ENCODE measurements around the gene NIFK.

The NIFK gene

GRCh38 chr2:121688820-121689219 is 47.9 kb downstream of the NIFK start:
- Histone ChIP-seq H3K4me3 (replicated peaks; ENCODE audit: insufficient read depth, low read length) (no peak overlapping the region), H3K27me3 (ENCODE audit: insufficient read depth, poor library complexity, severe bottlenecking) (no peaks in the 10 kb centered on the region), H3K27ac (replicated peaks) (no peak overlapping the region)
- no peak for TF ChIP-seq POLR2AphosphoS5 (IDR thresholded peaks at IDR 0.05; ENCODE audit: low read depth)
- no peak for TF ChIP-seq SPI1 (IDR thresholded peaks at IDR 0.05; ENCODE audit: borderline replicate concordance, low read depth)
- TF ChIP-seq REST (IDR thresholded peaks at IDR 0.05; ENCODE audit: insufficient replicate concordance, low read depth): no peak
- TF ChIP-seq CTCF (IDR thresholded peaks at IDR 0.05; ENCODE audit: insufficient read depth, low read length): no peak
- TF ChIP-seq GABPA (IDR thresholded peaks at IDR 0.05; ENCODE audit: low read depth): no peak
- no peak for DNase-seq (ENCODE audit: low read depth in 1 of 2, low spot score in 1 of 2)

- Histone ChIP-seq H3K27ac (replicated peaks) (no peak overlapping the region), H3K27me3 (ENCODE audit: insufficient read depth, poor library complexity, severe bottlenecking) (no peaks in the 10 kb centered on the region), H3K4me3 (replicated peaks; ENCODE audit: insufficient read depth, low read length) (no peak overlapping the region)
- DNase-seq (ENCODE audit: low read depth in 1 of 2, low spot score in 1 of 2): no peak
- TF ChIP-seq REST (IDR thresholded peaks at IDR 0.05; ENCODE audit: insufficient replicate concordance, low read depth): no peak
- TF ChIP-seq POLR2AphosphoS5 (IDR thresholded peaks at IDR 0.05; ENCODE audit: low read depth): no peak
- TF ChIP-seq CTCF (IDR thresholded peaks at IDR 0.05; ENCODE audit: insufficient read depth, low read length): no peak
- TF ChIP-seq SPI1 (IDR thresholded peaks at IDR 0.05; ENCODE audit: borderline replicate concordance, low read depth): no peak
- no peak for TF ChIP-seq GABPA (IDR thresholded peaks at IDR 0.05; ENCODE audit: low read depth)
These were observed 49.8 kb downstream of the NIFK start for GRCh38 chr2:121686902-121687301.

- TF ChIP-seq REST (IDR thresholded peaks at IDR 0.05; ENCODE audit: insufficient replicate concordance, low read depth): no peak
- TF ChIP-seq CTCF (IDR thresholded peaks at IDR 0.05; ENCODE audit: insufficient read depth, low read length): no peak
- no peak for TF ChIP-seq POLR2AphosphoS5 (IDR thresholded peaks at IDR 0.05; ENCODE audit: low read depth)
- TF ChIP-seq GABPA (IDR thresholded peaks at IDR 0.05; ENCODE audit: low read depth): no peak
- no peak for TF ChIP-seq SPI1 (IDR thresholded peaks at IDR 0.05; ENCODE audit: borderline replicate concordance, low read depth)
- H3K27me3 ChIP-seq (ENCODE audit: insufficient read depth, poor library complexity, severe bottlenecking): no peaks in the 10 kb centered on the region
- DNase-seq (ENCODE audit: low read depth in 1 of 2, low spot score in 1 of 2): no peak
- no peak overlapping the region for H3K27ac ChIP-seq (replicated peaks)
- H3K4me3 ChIP-seq (replicated peaks; ENCODE audit: insufficient read depth, low read length): no peak overlapping the region
These were observed 50.5 kb downstream of the NIFK start for GRCh38 chr2:121686218-121686617.

Data from HL-60 (cell line).